Subcutaneous abdominal adipose tissue (tissue), 5 donors: ENCODE measurements around the gene RMDN2.

Source experiments
- H3K27ac ChIP-seq: one replicate; pipeline ENCODE4 v1.7.0; 2013; ENCODE audit warnings: low read depth, mild to moderate bottlenecking, inconsistent platforms, low read length, moderate library complexity
- H3K27me3 ChIP-seq, 5 donors: one replicate each; pipeline ENCODE4 v1.7.0; 2013; ENCODE audit warnings: low read length in 5 of 5, inconsistent platforms in 1 of 5; ENCODE audit not compliant: control insufficient read depth in 5 of 5, insufficient read depth in 4 of 5
- H3K36me3 ChIP-seq, 5 donors: one replicate each; pipeline ENCODE4 v1.7.0; 2013; ENCODE audit warnings: low read length in 5 of 5; ENCODE audit not compliant: control insufficient read depth in 5 of 5, insufficient read depth in 5 of 5
- H3K4me1 ChIP-seq, 5 donors: one replicate each; pipeline ENCODE4 v1.7.0; 2013; ENCODE audit warnings: low read length in 5 of 5, mild to moderate bottlenecking in 3 of 5, moderate library complexity in 1 of 5; ENCODE audit not compliant: control insufficient read depth in 5 of 5, insufficient read depth in 5 of 5
- H3K4me3 ChIP-seq, 5 donors: one replicate each; pipeline ENCODE4 v1.7.0; 2013; ENCODE audit warnings: low read length in 5 of 5, low read depth in 1 of 5
- H3K9ac ChIP-seq, 5 donors: one replicate each; pipeline ENCODE4 v1.7.0; 2013; ENCODE audit warnings: low read length in 5 of 5, mild to moderate bottlenecking in 4 of 5, moderate library complexity in 3 of 5
- H3K9me3 ChIP-seq, 5 donors: one replicate each; pipeline ENCODE4 v1.7.0; 2013; ENCODE audit warnings: low read length in 5 of 5; ENCODE audit not compliant: control insufficient read depth in 5 of 5
- donor health status: healthy.
- donor health status: healthy.
- donor health status: healthy.
- donor health status: healthy.
- donor health status: healthy.

Gene RMDN2

DNA sequence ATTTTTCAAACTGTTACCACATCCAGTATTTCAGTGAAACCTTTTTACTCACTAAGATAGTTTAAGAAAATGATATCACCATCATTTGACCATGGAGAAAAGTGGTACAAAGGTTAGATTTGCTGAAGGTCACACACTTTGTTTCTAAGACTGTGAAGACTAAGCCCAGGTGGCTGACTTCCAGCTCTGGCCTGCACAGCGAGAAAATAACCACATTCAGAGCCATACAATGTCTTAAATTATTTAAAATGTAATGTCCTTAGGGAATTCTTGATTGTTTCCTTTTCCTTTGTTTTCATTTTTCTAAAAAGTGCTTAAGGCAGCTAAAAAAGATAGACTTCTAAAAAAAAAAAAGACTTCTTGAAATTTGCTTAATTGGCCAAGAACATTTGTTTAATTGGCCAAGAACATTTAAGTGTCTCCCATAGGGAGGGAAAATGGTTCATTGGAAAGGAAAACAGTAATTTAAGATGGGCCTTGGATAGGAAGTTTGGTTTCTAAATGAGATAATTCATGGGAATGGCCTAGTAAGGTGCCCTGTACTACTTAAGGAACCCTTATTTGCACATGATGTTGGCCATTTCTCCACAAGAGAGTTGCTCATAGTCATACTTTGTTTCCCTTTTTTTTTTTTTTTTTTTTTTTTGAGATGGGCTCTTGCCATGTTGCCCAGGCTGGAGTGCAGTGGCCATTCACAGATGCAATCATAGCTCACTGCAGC, 105.7 kb downstream of the RMDN2 start:
- Histone ChIP-seq H3K36me3 (no peaks in the 10 kb centered on the region), H3K9ac (no peak overlapping the region), H3K9me3 (no peaks in the 10 kb centered on the region), H3K27me3 (no peaks in the 10 kb centered on the region), H3K4me1 (peaks cover 0 to 16% (median 5%) of the 10 kb centered on the region in 5 donors), H3K4me3 (no peak overlapping the region), H3K27ac (no peak overlapping the region)

DNA sequence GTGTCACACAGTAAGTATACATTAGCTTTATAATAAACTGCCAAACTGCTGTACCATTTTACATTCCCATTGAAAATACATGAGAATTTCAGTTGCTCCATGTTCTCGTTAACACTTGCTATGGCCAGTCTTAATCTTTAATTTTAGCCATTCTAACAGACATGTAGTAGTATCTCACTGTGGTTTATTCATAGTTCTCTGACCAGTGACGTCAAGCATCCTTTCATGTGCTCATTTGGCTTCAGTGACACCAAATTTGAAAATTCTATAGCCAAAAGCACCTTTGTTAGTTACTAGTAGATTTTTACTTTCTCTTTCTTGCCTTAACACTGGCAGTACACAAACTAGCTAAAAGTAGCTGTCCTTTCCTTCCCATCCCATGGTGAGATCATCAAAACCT, 107.9 kb downstream of the RMDN2 start:
- Histone ChIP-seq H3K27me3 (peaks cover 0 to 5% (median 2%) of the 10 kb centered on the region in 5 donors), H3K4me3 (no peak overlapping the region), H3K9me3 (no peaks in the 10 kb centered on the region), H3K9ac (no peak overlapping the region), H3K27ac (no peak overlapping the region), H3K4me1 (peaks cover 0 to 24% (median 12%) of the 10 kb centered on the region in 5 donors), H3K36me3 (no peaks in the 10 kb centered on the region)

DNA sequence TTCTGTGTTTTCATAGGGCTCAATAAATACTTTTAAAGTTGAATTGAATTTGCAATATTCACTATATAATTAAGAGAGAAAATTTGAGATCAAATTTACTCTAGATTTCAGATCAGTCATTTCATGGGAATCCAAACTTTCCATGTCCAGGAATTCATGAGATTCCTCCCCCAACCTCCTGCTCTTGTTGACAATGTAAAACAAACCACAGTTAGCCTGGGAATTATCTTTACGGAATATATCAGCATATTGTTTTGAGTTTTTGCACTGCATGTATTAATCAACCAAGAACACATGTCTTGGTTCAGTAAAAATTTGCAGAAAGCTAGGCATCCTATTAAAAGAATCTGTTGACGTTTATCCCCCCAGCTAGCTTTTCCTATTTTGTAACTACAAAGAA, 108.6 kb downstream of the RMDN2 start:
- Histone ChIP-seq H3K4me1 (peaks cover 0 to 31% (median 19%) of the 10 kb centered on the region in 5 donors), H3K4me3 (no peak overlapping the region), H3K9ac (no peak overlapping the region), H3K9me3 (no peaks in the 10 kb centered on the region), H3K27ac (no peak overlapping the region), H3K36me3 (no peaks in the 10 kb centered on the region), H3K27me3 (peaks cover 0 to 8% (median 2%) of the 10 kb centered on the region in 5 donors)

DNA sequence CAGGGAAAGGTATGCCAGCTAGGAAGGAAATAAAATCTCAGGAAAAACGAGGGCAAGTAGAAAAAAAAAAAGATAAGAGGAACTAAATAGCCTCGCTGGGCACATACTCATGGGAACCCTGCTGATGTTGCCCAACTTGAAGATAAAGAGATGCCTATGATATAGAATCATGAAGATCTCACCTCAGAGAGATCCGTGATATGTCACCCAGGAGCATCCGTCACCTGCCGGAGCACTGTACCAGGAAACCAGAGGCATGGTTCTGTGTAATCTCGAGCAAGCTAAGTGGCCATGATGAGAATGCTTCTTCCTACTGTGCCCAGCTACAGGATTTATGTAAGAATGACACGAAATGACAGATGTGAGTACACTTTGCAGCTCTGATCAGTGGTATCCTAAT, 110.9 kb downstream of the RMDN2 start:
- Histone ChIP-seq H3K4me3 (no peak overlapping the region), H3K27ac (no peak overlapping the region), H3K27me3 (peaks cover 0 to 8% (median 2%) of the 10 kb centered on the region in 5 donors)

DNA sequence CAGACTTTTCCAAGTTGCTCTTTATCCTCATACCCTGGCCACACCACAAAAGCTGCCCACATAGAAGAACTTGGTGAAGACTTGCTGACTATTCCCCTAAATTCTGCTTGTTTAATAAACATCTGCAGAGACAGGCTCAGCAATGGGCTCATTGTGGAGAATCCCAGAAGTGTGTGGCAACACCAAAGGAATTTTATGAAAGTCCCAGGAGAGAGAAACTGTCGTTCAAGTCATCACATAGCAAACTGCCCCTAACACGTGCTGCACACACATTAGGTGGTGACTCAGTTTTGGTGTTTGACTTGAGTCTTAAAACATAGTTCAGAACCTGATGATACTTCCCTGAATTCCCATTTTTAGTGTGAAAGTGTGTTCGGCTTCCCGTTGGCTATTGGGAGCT, 112.2 kb downstream of the RMDN2 start:
- Histone ChIP-seq H3K9ac (peak overlapping the region in 1 of 5 donors; percentile 78), H3K4me3 (peak overlapping the region in 4 of 5 donors; percentile 4 to 64 (median 56)), H3K9me3 (no peaks in the 10 kb centered on the region), H3K4me1 (peaks cover 0 to 22% (median 16%) of the 10 kb centered on the region in 5 donors), H3K27ac (peak overlapping the region; percentile 61), H3K27me3 (peaks cover 0 to 8% (median 2%) of the 10 kb centered on the region in 5 donors), H3K36me3 (no peaks in the 10 kb centered on the region)

More for the DNA sequence above, 110.9 kb downstream of the RMDN2 start:
- H3K4me1 ChIP-seq = peaks cover 0 to 22% (median 21%) of the 10 kb centered on the region in 5 donors
- H3K9me3 ChIP-seq = no peaks in the 10 kb centered on the region
- H3K9ac ChIP-seq = no peak overlapping the region
- no peaks in the 10 kb centered on the region for H3K36me3 ChIP-seq

DNA sequence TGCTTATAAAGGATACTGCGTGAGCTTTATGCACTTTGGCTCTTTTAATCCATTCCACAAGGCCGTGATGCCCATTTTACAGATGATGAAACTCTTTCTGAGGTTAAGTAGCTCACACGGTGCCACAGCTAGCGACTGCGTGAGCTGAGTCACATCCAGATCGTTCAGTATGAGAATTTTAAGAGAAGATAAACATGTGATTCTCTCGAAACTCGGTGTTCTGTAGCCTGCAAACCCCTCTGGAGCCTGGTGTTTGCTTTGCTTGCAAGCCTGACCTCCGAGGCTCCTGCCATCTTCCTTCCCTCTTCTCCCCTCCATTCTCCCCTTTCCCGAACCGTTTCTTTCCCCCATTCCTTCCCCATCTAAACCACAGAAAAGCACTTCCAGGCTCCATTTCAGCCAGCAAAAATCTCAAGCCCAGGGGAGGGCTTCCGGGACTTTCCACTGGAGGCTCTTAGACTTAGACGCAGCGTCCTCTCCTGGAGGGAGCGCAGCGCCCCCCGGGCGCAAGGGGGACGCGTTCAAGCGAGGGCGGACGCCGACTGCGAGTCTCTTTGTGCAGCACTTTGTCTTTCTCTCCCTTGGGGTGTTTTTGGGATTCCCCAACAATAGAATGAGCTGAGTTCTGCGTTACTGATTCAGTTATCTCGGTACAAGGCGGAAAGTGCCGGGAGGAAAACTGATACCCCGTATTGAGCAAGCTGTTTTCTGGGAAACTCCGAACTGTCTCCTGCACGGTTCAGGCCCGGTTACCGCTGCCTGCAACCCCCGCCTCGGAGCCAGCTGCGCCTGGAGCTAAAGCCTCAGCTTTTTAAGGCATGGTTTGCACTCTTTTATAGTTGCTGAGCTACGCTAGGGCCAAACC, 112.9 kb downstream of the RMDN2 start:
- H3K9ac ChIP-seq = peak overlapping the region; percentile 32 to 78 (median 54)

DNA sequence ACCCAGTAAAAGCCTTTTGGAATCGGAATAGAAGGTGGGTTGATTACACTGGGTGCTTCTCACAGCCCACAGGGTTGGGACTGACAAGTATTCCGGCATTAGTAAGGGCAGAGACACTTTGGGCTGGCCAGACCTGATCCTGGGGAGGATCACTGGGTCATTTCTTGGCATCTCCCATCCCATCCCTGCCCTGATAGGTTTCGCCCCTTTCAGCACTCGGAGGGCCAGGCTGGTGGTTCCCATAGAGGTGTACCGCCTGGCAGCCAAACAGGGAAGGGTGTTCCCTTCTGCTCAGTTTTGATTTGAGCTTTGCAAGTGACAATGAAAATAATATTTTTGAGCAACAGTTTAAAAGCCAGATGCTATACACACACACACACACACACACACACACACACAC, 113.6 kb downstream of the RMDN2 start:
- Histone ChIP-seq H3K27ac (peak overlapping the region; percentile 61), H3K9me3 (no peaks in the 10 kb centered on the region), H3K4me3 (peak overlapping the region; percentile 50 to 68 (median 61)), H3K4me1 (peaks cover 0 to 22% (median 16%) of the 10 kb centered on the region in 5 donors), H3K36me3 (no peaks in the 10 kb centered on the region), H3K27me3 (peaks cover 0 to 8% (median 2%) of the 10 kb centered on the region in 5 donors), H3K9ac (peak overlapping the region in 4 of 5 donors; percentile 32 to 78 (median 58))

More for the DNA sequence above, 112.9 kb downstream of the RMDN2 start:
- Histone ChIP-seq H3K4me3 (peak overlapping the region; percentile 50 to 68 (median 61)), H3K9me3 (no peaks in the 10 kb centered on the region), H3K27ac (peak overlapping the region; percentile 61), H3K36me3 (no peaks in the 10 kb centered on the region), H3K27me3 (peaks cover 0 to 8% (median 2%) of the 10 kb centered on the region in 5 donors), H3K4me1 (peaks cover 0 to 22% (median 16%) of the 10 kb centered on the region in 5 donors)

DNA sequence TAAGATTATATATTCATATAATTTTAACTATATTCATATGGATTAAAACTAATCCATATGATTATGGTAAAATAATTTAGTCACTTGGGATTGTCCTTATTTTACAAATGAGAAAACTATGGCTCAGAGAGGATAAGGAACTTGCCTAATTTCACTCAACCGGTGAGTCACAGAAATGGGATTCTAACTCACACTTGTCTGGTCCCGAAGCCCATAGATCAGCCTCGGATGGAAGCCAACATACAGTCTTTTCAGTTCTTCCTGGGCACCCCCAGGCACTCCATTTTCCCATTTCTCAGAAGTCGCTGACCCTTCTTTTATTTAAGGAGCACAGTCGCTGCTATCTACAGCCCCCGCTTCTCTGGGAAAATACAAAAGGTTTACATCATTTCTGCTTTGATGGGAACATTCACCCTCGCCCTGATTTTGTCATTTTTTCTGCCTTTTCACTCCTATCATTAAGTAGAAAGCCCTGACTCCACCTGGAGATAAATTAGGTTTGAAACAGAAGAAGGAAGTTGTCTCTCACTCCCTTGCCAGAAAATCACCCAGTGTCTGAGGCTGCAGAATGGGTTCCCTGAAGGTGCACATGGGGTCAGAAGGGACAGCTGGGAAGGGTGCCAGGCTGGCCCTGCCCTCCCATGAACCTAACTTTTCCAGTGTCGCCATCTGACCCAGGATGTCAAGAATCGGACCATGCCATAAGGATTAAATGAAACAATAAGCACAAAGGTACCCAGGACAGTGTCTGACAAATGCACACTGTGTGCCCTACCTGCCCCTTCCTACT, 114.2 kb downstream of the RMDN2 start:
- H3K27ac ChIP-seq = no peak overlapping the region
- H3K4me1 ChIP-seq = peaks cover 0 to 22% (median 16%) of the 10 kb centered on the region in 5 donors
- no peak overlapping the region for H3K9ac ChIP-seq
- H3K36me3 ChIP-seq = no peaks in the 10 kb centered on the region
- no peaks in the 10 kb centered on the region for H3K9me3 ChIP-seq
- H3K4me3 ChIP-seq = no peak overlapping the region
- peaks cover 0 to 8% (median 2%) of the 10 kb centered on the region in 5 donors for H3K27me3 ChIP-seq

DNA sequence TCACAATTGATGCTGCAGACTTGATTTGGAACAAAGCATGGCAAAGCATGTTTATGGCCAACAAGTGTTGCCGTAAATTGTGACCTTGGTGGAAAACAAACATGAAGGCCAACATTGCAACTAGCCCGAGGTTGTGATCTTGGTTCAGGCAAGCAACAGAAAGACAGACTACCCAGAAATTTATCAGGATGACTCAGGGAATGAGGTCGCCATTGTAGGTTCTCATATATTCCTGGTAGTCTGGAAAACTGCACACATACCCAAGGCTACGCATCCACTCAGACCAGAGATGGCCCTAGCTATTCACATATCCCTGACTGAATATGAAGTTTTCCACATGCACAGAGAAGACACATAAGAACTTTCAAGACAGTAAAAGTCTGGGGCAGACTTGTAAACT, 120.7 kb downstream of the RMDN2 start:
- Histone ChIP-seq H3K9me3 (no peaks in the 10 kb centered on the region), H3K9ac (no peak overlapping the region), H3K27me3 (no peaks in the 10 kb centered on the region), H3K36me3 (no peaks in the 10 kb centered on the region), H3K4me3 (no peak overlapping the region), H3K27ac (no peak overlapping the region), H3K4me1 (no peaks in the 10 kb centered on the region)
